Measurements from ENCODE around the gene ELF3. TPM values are rescaled to one million over a fixed set of nuclear protein-coding genes. Genes with fewer than 3 reads are reported as not detected.

Gene ELF3
- total and polyA plus RNA-seq, 2 of the 13 experiments (the other 11 are each of a cell fraction or from before 2014, with no cell fraction given): 11.5 to 55.1 TPM

- TF ChIP-seq PPARG (CRISPR knock-in tag; conservative IDR thresholded peaks at IDR 0.05) (peak; percentile 41; the same call in 1 of the 2 replicates), CCAR2 (optimal IDR thresholded peaks at IDR 0.05; ENCODE audit: low read depth, low read length) (no peak), ZNF281 (CRISPR knock-in tag; IDR thresholded peaks at IDR 0.05; ENCODE audit: borderline replicate concordance) (peak; percentile 82), ZHX2 (IDR thresholded peaks at IDR 0.05; ENCODE audit: low read depth) (no peak), ZHX2 (CRISPR knock-in tag; IDR thresholded peaks at IDR 0.05; ENCODE audit: borderline replicate concordance) (no peak), ZBTB44 (CRISPR knock-in tag; IDR thresholded peaks at IDR 0.05) (no peak), ZNF749 (CRISPR knock-in tag; IDR thresholded peaks at IDR 0.05; ENCODE audit: borderline replicate concordance) (no peak), HDAC1 (CRISPR knock-in tag; IDR thresholded peaks at IDR 0.05) (peak; percentile 86), SRSF4 (IDR thresholded peaks at IDR 0.05; ENCODE audit: low read depth, low read length, poor library complexity, severe bottlenecking) (no peak), ZNF33A (CRISPR knock-in tag; IDR thresholded peaks at IDR 0.05; ENCODE audit: borderline replicate concordance) (0 out of 2 replicates have a peak, but pooled peaks have one; percentile 31), HNRNPH1 (optimal IDR thresholded peaks at IDR 0.05; ENCODE audit: low read depth, low read length) (no peak), ZNF18 (CRISPR knock-in tag; IDR thresholded peaks at IDR 0.05; ENCODE audit: insufficient replicate concordance) (peak; percentile 90), CTCF (CRISPR knock-in tag; IDR thresholded peaks at IDR 0.05) (no peak)
Observed at GRCh38 chr1:202018468-202019234, 8.3 kb downstream of the ELF3 start (continued).
